ENCODE measurements around the gene MAZ. TPM values are rescaled to one million over a fixed set of nuclear protein-coding genes. Genes with fewer than 3 reads are reported as not detected.
A peak's percentile ranks its signal among the peaks of the same experiment; 100 is the strongest.
"Not testable (repeated sequence)": the region's sequence is repeated elsewhere in the genome, so short reads cannot be mapped to it uniquely, and the experiment has no call there.

Gene MAZ
- total and polyA plus RNA-seq, 2 of the 8 experiments (the other 6 are each of a cell fraction or from before 2014, with no cell fraction given) = 219 to 380 TPM

DNA sequence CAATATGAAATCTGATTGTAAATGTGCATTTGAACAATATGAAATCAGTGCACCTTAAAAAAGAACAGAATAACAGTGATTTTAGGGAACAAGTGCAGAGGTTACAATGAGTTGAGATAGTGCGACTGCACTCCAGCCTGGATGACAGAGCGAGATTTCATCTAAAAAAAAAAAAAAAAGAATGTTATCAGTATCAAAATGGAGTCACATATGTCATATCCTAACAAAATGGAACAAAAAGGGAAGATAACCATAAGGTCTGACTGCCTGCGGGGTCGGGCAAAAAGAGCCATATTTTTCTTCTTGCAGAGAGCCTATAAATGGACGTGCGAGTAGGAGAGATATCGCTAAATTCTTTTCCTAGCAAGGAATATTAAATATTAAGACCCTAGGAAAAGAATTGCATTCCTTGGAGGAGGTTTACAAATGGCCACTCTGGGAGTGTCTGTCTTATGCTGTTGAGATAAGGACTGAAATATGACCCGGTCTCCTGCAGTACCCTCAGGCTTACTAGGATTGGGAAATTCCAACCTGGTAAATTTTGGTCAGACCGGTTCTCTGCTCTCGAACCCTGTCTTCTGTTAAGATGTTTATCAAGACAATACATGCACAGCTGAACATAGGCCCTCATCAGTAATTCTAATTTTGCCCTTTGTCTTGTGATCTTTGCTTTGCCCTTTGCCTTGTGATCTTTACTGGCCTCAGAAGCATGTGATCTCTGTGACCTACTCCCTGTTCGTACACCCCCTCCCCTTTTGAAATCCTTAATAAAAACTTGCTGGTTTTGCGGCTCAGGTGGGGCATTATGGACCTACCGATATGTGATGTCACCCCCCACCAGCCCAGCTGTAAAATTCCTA is 23.0 kb upstream of the MAZ start:
- not testable (repeated sequence) for H4K8ac ChIP-seq (ENCODE audit: extremely low read depth, insufficient read depth, low read length); H3K79me2 ChIP-seq (ENCODE audit: control insufficient read depth in 1 of 2, insufficient read depth in 2 of 2, low read length in 2 of 2); H4K20me1 ChIP-seq (replicated peaks in 1 of 2; ENCODE audit: control insufficient read depth in 1 of 2, insufficient read depth in 2 of 2, low read length in 2 of 2); H3K4me1 ChIP-seq (replicated peaks in 1 of 4; ENCODE audit: control insufficient read depth in 3 of 4, insufficient read depth in 4 of 4, low read length in 3 of 4); DNase-seq (ENCODE audit: low read depth in 1 of 2, low spot score in 2 of 2); H2BK15ac ChIP-seq (ENCODE audit: low read length); H4K5ac ChIP-seq (ENCODE audit: insufficient read length, low read depth, low read length); H2AK5ac ChIP-seq (ENCODE audit: low read depth, low read length); H3K4ac ChIP-seq (replicated peaks; ENCODE audit: insufficient read length, low read depth, low read length); H3K14ac ChIP-seq (ENCODE audit: insufficient read length); H3K4me3 ChIP-seq (ENCODE audit: extremely low read depth in 1 of 4, insufficient read depth in 2 of 4, low read depth in 3 of 4, low read length in 4 of 4); H3K9me3 ChIP-seq (ENCODE audit: insufficient read depth in 2 of 2, low read depth in 1 of 2, low read length in 1 of 2); H3K27me3 ChIP-seq (replicated peaks in 1 of 4; ENCODE audit: control insufficient read depth in 3 of 4, extremely low read depth in 1 of 4, insufficient read depth in 3 of 4, low read length in 3 of 4); H3K18ac ChIP-seq (ENCODE audit: extremely low read depth, low read length); H2BK120ac ChIP-seq (replicated peaks; ENCODE audit: low read depth, low read length); H3K36me3 ChIP-seq (ENCODE audit: control insufficient read depth in 2 of 4, insufficient read depth in 4 of 4, low read length in 3 of 4); H3K9ac ChIP-seq (replicated peaks in 1 of 4; ENCODE audit: extremely low read depth in 1 of 4, low read depth in 3 of 4, low read length in 3 of 4); H3K79me1 ChIP-seq (ENCODE audit: low read depth, low read length); H2BK5ac ChIP-seq (ENCODE audit: low read depth, low read length); FAIRE-seq; H4K91ac ChIP-seq (replicated peaks; ENCODE audit: insufficient read length, low read length); H2BK20ac ChIP-seq (ENCODE audit: low read length); H3K56ac ChIP-seq (replicated peaks; ENCODE audit: insufficient read length, low read depth, low read length); H3K23ac ChIP-seq (ENCODE audit: insufficient read length); H3K23me2 ChIP-seq (ENCODE audit: low read depth, low read length); H3K27ac ChIP-seq (ENCODE audit: low read depth, low read length); H2BK12ac ChIP-seq (ENCODE audit: low read depth, low read length)
- H2AFZ ChIP-seq (ENCODE audit: low read length) = peak overlapping the region; percentile 60; the same call in 1 of the 2 replicates
- 90% methylated on average over 13 of the region's 13 CpGs; no CpG with 5 or more reads in 1 of the 2 experiments for WGBS, 2 experiments (ENCODE audit: extremely low coverage in 1 of 2, insufficient coverage in 1 of 2, insufficient read length in 1 of 2, insufficient replicate concordance in 2 of 2, low coverage in 1 of 2, low lambda C conversion rate in 2 of 2, missing lambda C conversion rate in 1 of 2)
- peak overlapping the region in 1 of 2 experiments; percentile 11; a peak in 1 of 4 replicates for H3K4me2 ChIP-seq (ENCODE audit: insufficient read depth in 1 of 2, low read depth in 2 of 2, low read length in 2 of 2)
- ChIA-PET POLR2A (ENCODE audit: partially characterized antibody) (interaction anchor here (1.3 to 2.5 kb wide), 4 partner anchors 9 to 47 kb away, joined by 4 to 9 read pairs (median 5); partner anchors contain the start of gene C16orf54), CTCF (ENCODE audit: partially characterized antibody) (interaction anchor here (2.0 to 4.3 kb wide), 3 partner anchors 9 to 96 kb away, joined by 5 to 29 read pairs (median 15); no protein-coding TSS in a partner anchor)

Data from H1 (cell line).